Measurements from ENCODE around the gene OTOR. TPM values are rescaled to one million over a fixed set of nuclear protein-coding genes. Genes with fewer than 3 reads are reported as not detected.

The OTOR gene
- total RNA-seq, 4 donors from 2014 or later = not detected

- H3K27ac ChIP-seq = no peak overlapping the region
- no peaks in the 10 kb centered on the region for H3K27me3 ChIP-seq
- DNase-seq = no peak
- intact Hi-C loops (cut with DNase I; ENCODE audit: low total_unique reads) (loop anchor here (10.0 kb wide), 1 partner anchor 218 kb away; no protein-coding TSS in a partner anchor), in situ Hi-C loops (cut with MboI; ENCODE audit: low sequenced_read_pairs in 4 of 4) (loop anchor here in 1 of 4 donors (10.0 to 25.0 kb wide), 2 partner anchors 218 to 1830 kb away; partner anchors contain the start of gene SMIM26)
- TF ChIP-seq POLR2A (IDR thresholded peaks at IDR 0.05) = no peak
- TF ChIP-seq CTCF (IDR thresholded peaks at IDR 0.05 in 4 of 5, conservative IDR thresholded peaks at IDR 0.05 in 1 of 5) = no peak
- H3K9me3 ChIP-seq = no peaks in the 10 kb centered on the region
- peaks cover 0 to 59% of the 10 kb centered on the region in 2 donors for H3K36me3 ChIP-seq
- H3K4me1 ChIP-seq = peaks cover 17 to 18% of the 10 kb centered on the region in 2 donors
- ATAC-seq = no peak
- H3K4me3 ChIP-seq = no peak overlapping the region
Observed at GRCh38 chr20:16732506-16733152, 15.5 kb upstream of the OTOR start.

GRCh38 chr20:16740365-16741072 lies 7.6 kb upstream of the OTOR start:
- TF ChIP-seq POLR2A (IDR thresholded peaks at IDR 0.05) = no peak
- TF ChIP-seq CTCF (IDR thresholded peaks at IDR 0.05 in 4 of 5, conservative IDR thresholded peaks at IDR 0.05 in 1 of 5) = no peak
- intact Hi-C loops (cut with DNase I; ENCODE audit: low total_unique reads) = no loop called here
- Histone ChIP-seq H3K27ac (no peak overlapping the region), H3K4me1 (no peaks in the 10 kb centered on the region), H3K36me3 (peaks cover 4 to 62% of the 10 kb centered on the region in 2 donors), H3K9me3 (no peaks in the 10 kb centered on the region), H3K27me3 (no peaks in the 10 kb centered on the region), H3K4me3 (no peak overlapping the region)
- ATAC-seq (no peak), DNase-seq (no peak)
- in situ Hi-C loops (cut with MboI; ENCODE audit: low sequenced_read_pairs in 4 of 4) = loop anchor here in 1 of 4 donors (25.0 kb wide), 1 partner anchor 1822 kb away; the partner anchor contains the start of gene SMIM26

- Histone ChIP-seq H3K4me3 (no peak overlapping the region), H3K9me3 (no peaks in the 10 kb centered on the region), H3K36me3 (peaks cover 4 to 27% of the 10 kb centered on the region in 2 donors), H3K27ac (no peak overlapping the region), H3K27me3 (no peaks in the 10 kb centered on the region), H3K4me1 (no peaks in the 10 kb centered on the region)
- intact Hi-C loops (cut with DNase I; ENCODE audit: low total_unique reads) (no loop called here), in situ Hi-C loops (cut with MboI; ENCODE audit: low sequenced_read_pairs in 4 of 4) (loop anchor here in 1 of 4 donors (25.0 kb wide), 1 partner anchor 1818 kb away; the partner anchor contains the start of gene SMIM26)
- TF ChIP-seq POLR2A (IDR thresholded peaks at IDR 0.05) (no peak), CTCF (IDR thresholded peaks at IDR 0.05 in 4 of 5, conservative IDR thresholded peaks at IDR 0.05 in 1 of 5) (no peak)
- ATAC-seq (no peak), DNase-seq (no peak)
Observed at GRCh38 chr20:16744178-16744807, 3.9 kb upstream of the OTOR start.

- ATAC-seq (no peak), DNase-seq (no peak)
- Histone ChIP-seq H3K4me3 (no peak overlapping the region), H3K36me3 (peaks cover 4 to 18% of the 10 kb centered on the region in 2 donors), H3K9me3 (no peaks in the 10 kb centered on the region), H3K27ac (no peak overlapping the region), H3K4me1 (no peaks in the 10 kb centered on the region), H3K27me3 (no peaks in the 10 kb centered on the region)
- TF ChIP-seq CTCF (IDR thresholded peaks at IDR 0.05 in 4 of 5, conservative IDR thresholded peaks at IDR 0.05 in 1 of 5) (no peak), POLR2A (IDR thresholded peaks at IDR 0.05) (no peak)
- in situ Hi-C loops (cut with MboI; ENCODE audit: low sequenced_read_pairs in 4 of 4) = loop anchor here in 1 of 4 donors (25.0 kb wide), 1 partner anchor 1817 kb away; the partner anchor contains the start of gene SMIM26
- intact Hi-C loops (cut with DNase I; ENCODE audit: low total_unique reads) = no loop called here
Observed at GRCh38 chr20:16745204-16745603, 3.0 kb upstream of the OTOR start.

All from gastrocnemius medialis (tissue), 4 donors.